HG03103 (cell line): Measurements from ENCODE around the gene FLRT2.

Experiments used
- ATAC-seq: cut with Tn5 transposase; IDR thresholded peaks from one replicate; pipeline ENCODE4 v1.9.1; 2021; ENCODE audit warnings: low read depth; ENCODE audit not compliant: unreplicated experiment

Gene FLRT2

DNA sequence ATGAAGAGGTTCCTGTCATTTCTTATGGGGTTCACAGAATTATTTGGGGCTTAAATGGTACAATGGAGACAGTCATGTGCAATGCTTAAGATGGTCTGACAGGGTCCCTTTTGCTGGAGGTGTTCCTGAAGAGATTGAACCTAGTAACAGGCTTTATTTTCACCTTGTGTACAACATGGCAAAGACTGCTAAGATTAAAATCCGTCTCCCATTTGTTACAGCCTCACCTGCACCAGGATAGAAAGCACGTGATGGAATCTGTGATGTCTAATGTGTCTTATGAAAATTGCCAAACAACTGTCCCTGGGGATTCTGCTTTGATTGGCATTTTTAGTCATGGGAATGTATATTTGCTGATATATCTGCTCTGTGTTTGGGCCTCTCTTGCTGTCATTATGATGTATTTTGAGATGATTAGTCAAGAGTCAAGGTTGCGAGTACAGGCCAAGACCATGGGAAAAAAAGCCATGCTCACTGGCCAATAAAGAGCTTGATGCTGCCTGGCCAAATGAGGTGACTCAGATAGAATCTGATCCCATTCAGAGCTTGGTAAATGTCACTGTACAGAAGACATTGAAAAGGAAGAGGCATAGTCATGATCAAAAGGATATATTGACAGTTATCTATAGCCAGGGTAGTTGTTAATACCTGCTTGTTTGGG is 96.1 kb downstream of the FLRT2 start:
- no peak for ATAC-seq

GRCh38 chr14:85634205-85634604 is 104.3 kb downstream of the FLRT2 start:
- ATAC-seq: no peak

- ATAC-seq: no peak
These were observed 114.3 kb downstream of the FLRT2 start for GRCh38 chr14:85644211-85644610.

DNA sequence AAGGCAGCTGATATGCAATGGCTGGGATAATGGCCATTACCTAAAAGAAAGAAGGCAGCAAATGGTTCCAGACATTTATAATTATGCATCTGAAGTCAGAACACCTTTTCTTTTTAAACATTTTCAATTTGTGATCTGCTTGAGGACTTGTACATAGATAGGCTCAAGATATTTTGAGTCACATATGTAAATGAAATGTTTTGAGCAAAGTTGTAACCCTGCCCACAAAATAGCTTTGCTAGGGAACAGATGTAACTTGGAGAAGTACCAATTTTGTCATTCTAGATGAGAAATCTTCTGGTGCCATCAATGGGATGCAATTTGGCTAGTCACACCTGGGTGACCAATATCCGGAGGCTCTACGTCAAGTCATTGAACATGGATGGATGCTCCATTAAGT is 123.1 kb downstream of the FLRT2 start:
- no peak for ATAC-seq

DNA sequence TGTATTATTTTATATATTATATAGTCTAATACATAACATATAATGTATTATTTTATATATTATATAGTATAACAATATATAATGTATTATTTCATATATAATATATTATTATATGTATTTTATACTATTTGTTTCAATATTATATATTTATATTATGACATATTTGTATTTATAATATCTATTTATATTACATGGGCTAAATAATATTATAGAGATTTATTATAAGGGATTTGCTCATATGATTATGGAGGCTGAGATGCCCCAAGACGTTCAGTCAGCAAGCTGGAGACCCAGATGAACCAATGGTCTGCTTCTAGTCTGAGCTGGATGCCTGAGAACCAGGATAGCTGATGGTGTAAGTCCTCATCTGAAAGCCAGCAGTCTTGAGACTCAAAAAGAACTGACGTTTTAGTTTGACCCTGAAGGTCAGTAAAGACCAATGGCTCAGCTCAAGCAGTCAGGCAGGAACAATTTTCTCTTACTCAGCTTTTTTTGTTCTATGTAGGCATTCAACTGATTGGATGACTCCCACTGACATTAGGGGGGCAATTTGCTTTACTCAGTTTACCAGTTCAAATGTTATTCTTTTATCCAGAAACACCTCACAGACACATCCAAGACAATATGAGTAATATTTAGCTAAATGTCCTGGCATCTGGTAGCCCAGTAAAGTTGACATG is 130.4 kb downstream of the FLRT2 start:
- ATAC-seq: no peak

- ATAC-seq: no peak
These were observed 132.2 kb downstream of the FLRT2 start for GRCh38 chr14:85662096-85662495.

DNA sequence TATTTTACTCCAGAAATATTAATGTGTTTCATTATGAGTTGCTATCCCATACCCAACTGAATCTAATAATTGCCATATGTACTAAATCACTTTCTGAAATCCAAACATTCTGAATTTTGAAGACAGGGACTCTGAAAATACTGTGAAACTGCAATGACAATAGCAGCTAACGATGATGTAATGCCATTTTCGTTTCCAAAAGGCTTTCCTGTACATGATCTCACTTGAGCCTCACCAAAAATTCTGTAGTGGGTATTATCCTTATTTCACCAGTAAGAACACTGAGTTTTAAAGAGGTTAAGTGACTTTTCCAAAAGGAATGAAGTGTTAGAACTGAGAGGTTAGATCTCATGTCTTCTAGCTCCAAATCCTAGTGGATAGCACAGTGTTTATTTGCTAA is 133.3 kb downstream of the FLRT2 start:
- no peak for ATAC-seq

DNA sequence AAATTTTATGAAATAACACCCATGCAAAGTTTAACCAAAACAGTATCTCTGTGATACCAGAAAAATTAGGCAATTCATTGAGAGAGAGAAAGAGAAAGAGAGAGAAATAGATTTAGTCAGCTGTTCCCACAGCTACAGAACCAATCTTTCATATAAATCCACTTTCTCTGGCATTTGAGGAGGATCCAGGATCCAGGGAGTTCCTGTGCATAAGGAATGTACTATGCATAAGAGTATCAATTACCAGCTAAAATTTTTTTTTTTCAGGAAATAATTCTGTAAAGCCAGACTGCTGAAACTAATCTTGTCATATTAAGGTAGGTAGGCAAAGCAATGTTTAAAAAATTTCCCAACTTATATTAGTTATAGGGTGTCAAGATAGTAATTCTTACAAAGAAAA is 133.7 kb downstream of the FLRT2 start:
- no peak for ATAC-seq

DNA sequence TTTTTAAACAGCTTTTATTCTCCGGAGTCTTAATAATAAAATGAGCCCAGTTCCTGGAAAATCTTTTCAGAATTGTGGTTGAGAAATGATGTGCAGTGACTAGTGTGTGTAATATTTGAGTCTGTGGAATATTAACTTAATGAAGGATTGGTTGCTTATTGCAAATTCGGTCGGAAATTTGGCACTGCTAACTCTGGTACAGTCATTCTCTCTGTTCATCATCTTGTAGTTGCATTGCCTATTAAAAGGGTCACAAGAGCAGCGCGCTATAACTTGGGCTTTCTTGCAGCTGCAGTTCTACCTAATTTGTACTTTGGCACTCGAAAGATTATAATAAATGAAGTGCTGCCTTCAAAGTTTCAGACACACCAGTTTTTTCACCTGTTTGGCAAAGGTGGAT is 146.0 kb downstream of the FLRT2 start:
- ATAC-seq: no peak

GRCh38 chr14:85686908-85687307 is 157.0 kb downstream of the FLRT2 start:
- no peak for ATAC-seq

- no peak for ATAC-seq
These were observed 157.5 kb downstream of the FLRT2 start for GRCh38 chr14:85687456-85687855.

DNA sequence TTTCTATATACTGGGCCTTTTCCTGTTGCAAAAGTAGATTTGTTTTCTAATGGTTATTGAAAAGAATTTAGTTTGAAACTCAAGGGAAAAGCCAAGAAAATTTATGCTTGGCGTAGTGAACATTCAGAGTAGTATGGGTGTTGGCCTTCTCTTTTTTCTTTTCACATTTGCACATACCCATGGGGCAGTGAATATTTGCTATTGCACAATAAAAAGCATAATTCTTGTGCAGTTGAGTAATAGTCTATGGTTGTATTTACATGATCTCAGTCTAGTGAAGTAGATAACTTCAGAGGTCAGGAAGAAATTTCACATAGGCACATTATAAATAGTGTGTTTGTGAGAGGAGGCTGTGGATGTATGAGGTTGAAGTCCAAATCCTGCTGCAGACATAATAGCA is 158.1 kb downstream of the FLRT2 start:
- no peak for ATAC-seq

DNA sequence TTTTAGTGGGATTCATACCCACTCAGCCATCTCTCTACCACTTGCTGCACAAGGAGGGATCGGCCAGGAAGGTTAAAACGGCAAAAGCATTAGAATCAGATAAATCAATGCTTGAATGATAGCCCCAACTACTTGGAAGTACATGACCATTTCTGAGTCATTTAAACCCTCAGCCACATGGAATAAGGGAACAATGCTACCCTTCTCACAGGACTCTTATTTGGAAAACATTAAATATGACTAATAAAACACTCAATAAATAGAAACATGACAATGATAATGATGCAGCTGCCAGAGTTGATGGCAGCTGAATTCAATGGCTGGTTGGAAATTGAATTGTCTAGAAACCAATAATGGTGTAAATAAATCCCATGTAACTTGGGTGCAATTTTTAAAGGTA is 165.4 kb downstream of the FLRT2 start:
- no peak for ATAC-seq

DNA sequence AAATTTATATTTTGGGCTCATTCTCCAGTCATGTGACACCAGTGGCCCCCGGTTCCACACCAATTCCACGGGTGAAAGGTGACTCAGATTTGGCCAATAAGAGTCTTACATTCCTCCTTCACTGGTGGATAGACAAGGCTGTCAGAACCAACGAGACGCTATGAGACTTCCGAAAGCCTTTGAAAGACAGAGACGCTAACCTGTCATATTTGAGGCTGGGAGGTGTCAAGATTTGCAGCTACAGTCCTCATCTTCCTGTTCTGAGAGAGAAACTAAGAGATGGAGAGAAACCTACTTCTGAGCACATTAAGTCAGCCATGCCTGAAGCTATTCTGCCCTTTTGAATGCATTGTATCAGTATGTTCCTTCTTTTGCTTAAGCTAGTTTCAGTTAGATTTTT is 171.2 kb downstream of the FLRT2 start:
- no peak for ATAC-seq

DNA sequence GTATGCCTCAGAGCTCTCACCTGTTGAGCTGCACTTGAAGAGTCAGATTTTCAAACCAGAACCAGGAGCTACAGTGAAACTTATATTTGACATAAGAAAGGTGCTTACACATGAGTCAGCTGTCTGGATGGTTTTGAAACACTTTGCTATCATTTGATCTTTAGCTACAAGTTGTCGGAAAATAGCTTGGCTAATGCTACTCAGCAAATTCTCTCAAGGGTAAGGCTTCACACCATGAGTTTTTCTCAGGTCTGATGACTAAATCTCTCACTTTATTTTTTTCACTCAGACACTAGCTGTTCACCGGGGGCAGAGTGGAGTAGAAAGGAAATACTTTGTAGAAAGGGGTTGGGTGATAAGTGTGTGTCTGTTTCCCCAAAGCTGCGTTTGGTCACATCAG is 171.8 kb downstream of the FLRT2 start:
- no peak for ATAC-seq

- no peak for ATAC-seq
These were observed 172.2 kb downstream of the FLRT2 start for GRCh38 chr14:85702191-85702590.

- ATAC-seq: no peak
These were observed 173.1 kb downstream of the FLRT2 start for GRCh38 chr14:85702997-85703396.
